Measurements from ENCODE around the gene RFX7. TPM values are rescaled to one million over a fixed set of nuclear protein-coding genes. Genes with fewer than 3 reads are reported as not detected.

RFX7 gene
- total RNA-seq, 2 experiments from 2014 or later = 22.5 to 23.6 TPM

GRCh38 chr15:56045068-56045748, 198.5 kb downstream of the RFX7 start:
- H3K4me1 ChIP-seq (ENCODE audit: insufficient read depth, low read length) = peaks cover 22% of the 10 kb centered on the region
- H3K9me3 ChIP-seq (ENCODE audit: control insufficient read depth in 1 of 2, insufficient read depth in 1 of 2, low read length in 2 of 2) = no peaks in the 10 kb centered on the region
- H3K4me1 Mint-ChIP-seq (ENCODE audit: low read depth) = peaks cover 31% of the 10 kb centered on the region
- ATAC-seq (ENCODE audit: poor library complexity) (no peak), DNase-seq (no peak)
- H3K4me3 ChIP-seq (ENCODE audit: low read length) = no peak overlapping the region
- TF ChIP-seq CTCF (IDR thresholded peaks at IDR 0.05) = no peak
- no peaks in the 10 kb centered on the region for H3K36me3 ChIP-seq (ENCODE audit: insufficient read depth, low read length)
- H3K4me3 Mint-ChIP-seq = no peak overlapping the region
- ChIA-PET CTCF (no interaction called here), POLR2A (no interaction called here)
- H3K27ac ChIP-seq (ENCODE audit: low read depth in 1 of 2, low read length in 2 of 2) = no peak overlapping the region
- no peaks in the 10 kb centered on the region for H3K9me3 Mint-ChIP-seq
- H3K36me3 Mint-ChIP-seq (ENCODE audit: low read depth) = no peaks in the 10 kb centered on the region
- no peak overlapping the region for H3K27ac Mint-ChIP-seq
- intact Hi-C loops (cut with DNase I, micrococcal nuclease) = no loop called here
- H3K27me3 Mint-ChIP-seq = no peaks in the 10 kb centered on the region
- no peaks in the 10 kb centered on the region for H3K27me3 ChIP-seq (ENCODE audit: control insufficient read depth in 1 of 2, insufficient read depth in 2 of 2, low read length in 2 of 2)

- DNase-seq (peak in 6 of 14 experiments; percentile 3 to 91 (median 71)), ATAC-seq (ENCODE audit: poor library complexity) (peak; percentile 75)
- Histone ChIP-seq H3K36me3 (ENCODE audit: insufficient read depth, low read length) (no peaks in the 10 kb centered on the region), H3K4me3 (ENCODE audit: low read length) (peak overlapping the region; percentile 17), H3K27ac (ENCODE audit: low read depth in 1 of 2, low read length in 2 of 2) (peak overlapping the region; percentile 48 to 77), H3K9me3 (ENCODE audit: control insufficient read depth in 1 of 2, insufficient read depth in 1 of 2, low read length in 2 of 2) (no peaks in the 10 kb centered on the region), H3K4me1 (ENCODE audit: insufficient read depth, low read length) (peaks cover 22% of the 10 kb centered on the region), H3K27me3 (ENCODE audit: control insufficient read depth in 1 of 2, insufficient read depth in 2 of 2, low read length in 2 of 2) (no peaks in the 10 kb centered on the region)
- no peak for TF ChIP-seq CTCF (IDR thresholded peaks at IDR 0.05)
- Mint-ChIP-seq H3K9me3 (no peaks in the 10 kb centered on the region), H3K27me3 (no peaks in the 10 kb centered on the region), H3K4me3 (peak overlapping the region; percentile 49), H3K27ac (peak overlapping the region; percentile 89), H3K4me1 (ENCODE audit: low read depth) (peaks cover 42% of the 10 kb centered on the region), H3K36me3 (ENCODE audit: low read depth) (no peaks in the 10 kb centered on the region)
- intact Hi-C loops (cut with DNase I, micrococcal nuclease) = loop anchor here (2.0 to 5.0 kb wide), 3 partner anchors 50 to 202 kb away; partner anchors contain the start of gene NEDD4 (in 2 of the 2)
- ChIA-PET POLR2A (interaction anchor here (0.8 to 1.5 kb wide), 2 partner anchors 10 to 12 kb away, joined by 3 to 4 read pairs; no protein-coding TSS in a partner anchor), CTCF (interaction anchor here (2.0 kb wide), 1 partner anchor 10 kb away, joined by 6 read pairs; no protein-coding TSS in a partner anchor)
Measured at GRCh38 chr15:56042982-56043980, 200.4 kb downstream of the RFX7 start.

GRCh38 chr15:56042498-56042897, 201.2 kb downstream of the RFX7 start:
- Mint-ChIP-seq H3K4me1 (ENCODE audit: low read depth) (peaks cover 49% of the 10 kb centered on the region), H3K4me3 (peak overlapping the region; percentile 6), H3K36me3 (ENCODE audit: low read depth) (no peaks in the 10 kb centered on the region), H3K9me3 (no peaks in the 10 kb centered on the region), H3K27ac (peak overlapping the region; percentile 89), H3K27me3 (no peaks in the 10 kb centered on the region)
- ATAC-seq (ENCODE audit: poor library complexity) = no peak
- no peak for DNase-seq
- no peak overlapping the region for H3K4me3 ChIP-seq (ENCODE audit: low read length)
- H3K27me3 ChIP-seq (ENCODE audit: control insufficient read depth in 1 of 2, insufficient read depth in 2 of 2, low read length in 2 of 2) = no peaks in the 10 kb centered on the region
- peaks cover 22% of the 10 kb centered on the region for H3K4me1 ChIP-seq (ENCODE audit: insufficient read depth, low read length)
- no peak for TF ChIP-seq CTCF (IDR thresholded peaks at IDR 0.05)
- H3K36me3 ChIP-seq (ENCODE audit: insufficient read depth, low read length) = no peaks in the 10 kb centered on the region
- peak overlapping the region; percentile 48 to 77 for H3K27ac ChIP-seq (ENCODE audit: low read depth in 1 of 2, low read length in 2 of 2)
- intact Hi-C loops (cut with DNase I, micrococcal nuclease) = loop anchor here (2.0 to 5.0 kb wide), 3 partner anchors 50 to 202 kb away; partner anchors contain the start of gene NEDD4 (in 2 of the 2)
- ChIA-PET CTCF (interaction anchor here (2.0 kb wide), 1 partner anchor 10 kb away, joined by 6 read pairs; no protein-coding TSS in a partner anchor), POLR2A (interaction anchor here (1.5 kb wide), 1 partner anchor 13 kb away, joined by 4 read pairs; no protein-coding TSS in a partner anchor)
- H3K9me3 ChIP-seq (ENCODE audit: control insufficient read depth in 1 of 2, insufficient read depth in 1 of 2, low read length in 2 of 2) = no peaks in the 10 kb centered on the region
